Limb (tissue), 2 donors: ENCODE data around the gene RDH13.
"Not testable (repeated sequence)": the region's sequence is repeated elsewhere in the genome, so short reads cannot be mapped to it uniquely, and the experiment has no call there.

Experiments used
- DNase-seq, 2 donors: peaks; one replicate each; pipeline ENCODE4 v3.0.0-alpha.2; 2016; ENCODE audit errors: extremely low spot score in 2 of 2

Gene RDH13

DNA sequence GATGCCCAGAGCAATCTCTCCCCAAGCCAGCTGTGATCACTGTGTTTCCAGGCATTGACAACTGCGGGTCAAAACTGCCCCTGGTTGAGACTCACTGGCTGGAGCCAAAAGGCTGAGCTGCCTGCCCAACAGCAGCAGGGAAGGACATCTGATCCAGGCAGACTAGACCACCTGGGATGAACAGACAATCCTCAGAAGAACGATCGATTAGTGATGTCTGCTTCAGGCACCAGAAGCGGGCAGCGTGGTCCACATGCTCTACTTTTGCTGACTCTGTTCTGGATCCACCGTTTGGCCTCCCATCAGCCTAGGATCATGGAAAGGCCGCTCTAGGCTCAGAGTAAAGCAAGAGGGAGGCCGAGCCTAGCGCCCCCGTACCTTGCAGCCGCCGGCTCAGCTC lies 15.0 kb downstream of the RDH13 start:
- no peak for DNase-seq

DNA sequence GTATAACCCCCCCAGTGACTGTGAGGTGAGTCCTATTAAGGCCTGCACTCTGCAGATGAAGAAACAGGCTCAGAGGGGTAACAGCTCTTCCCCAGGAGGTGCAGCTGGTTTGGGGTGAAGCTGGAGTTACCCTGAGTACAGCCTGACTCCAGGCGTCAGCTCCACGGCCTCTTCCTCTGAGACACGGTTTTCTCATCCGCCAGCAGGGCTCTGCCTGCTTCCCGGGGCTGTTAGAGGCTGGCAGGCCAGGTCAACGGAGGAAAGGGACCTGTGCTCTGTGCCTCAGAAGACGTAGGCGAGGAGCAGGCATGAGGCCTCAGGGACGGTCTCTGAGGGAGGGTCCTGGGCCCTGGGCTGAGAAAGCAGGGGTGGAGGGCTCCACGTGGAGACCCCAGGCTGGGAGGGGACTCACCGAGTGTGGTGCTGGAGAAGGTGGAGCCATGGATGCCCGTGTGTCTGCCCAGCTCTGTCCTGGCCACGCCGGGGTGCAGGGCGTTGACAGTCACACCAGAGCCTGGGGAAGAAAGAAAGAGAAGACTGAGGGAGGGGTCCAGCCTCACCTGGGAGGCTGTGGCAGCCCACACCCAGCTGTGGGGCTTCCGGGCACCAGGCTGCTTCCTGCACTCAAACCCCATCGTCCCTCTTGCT lies 15.8 kb downstream of the RDH13 start:
- DNase-seq = no peak

DNA sequence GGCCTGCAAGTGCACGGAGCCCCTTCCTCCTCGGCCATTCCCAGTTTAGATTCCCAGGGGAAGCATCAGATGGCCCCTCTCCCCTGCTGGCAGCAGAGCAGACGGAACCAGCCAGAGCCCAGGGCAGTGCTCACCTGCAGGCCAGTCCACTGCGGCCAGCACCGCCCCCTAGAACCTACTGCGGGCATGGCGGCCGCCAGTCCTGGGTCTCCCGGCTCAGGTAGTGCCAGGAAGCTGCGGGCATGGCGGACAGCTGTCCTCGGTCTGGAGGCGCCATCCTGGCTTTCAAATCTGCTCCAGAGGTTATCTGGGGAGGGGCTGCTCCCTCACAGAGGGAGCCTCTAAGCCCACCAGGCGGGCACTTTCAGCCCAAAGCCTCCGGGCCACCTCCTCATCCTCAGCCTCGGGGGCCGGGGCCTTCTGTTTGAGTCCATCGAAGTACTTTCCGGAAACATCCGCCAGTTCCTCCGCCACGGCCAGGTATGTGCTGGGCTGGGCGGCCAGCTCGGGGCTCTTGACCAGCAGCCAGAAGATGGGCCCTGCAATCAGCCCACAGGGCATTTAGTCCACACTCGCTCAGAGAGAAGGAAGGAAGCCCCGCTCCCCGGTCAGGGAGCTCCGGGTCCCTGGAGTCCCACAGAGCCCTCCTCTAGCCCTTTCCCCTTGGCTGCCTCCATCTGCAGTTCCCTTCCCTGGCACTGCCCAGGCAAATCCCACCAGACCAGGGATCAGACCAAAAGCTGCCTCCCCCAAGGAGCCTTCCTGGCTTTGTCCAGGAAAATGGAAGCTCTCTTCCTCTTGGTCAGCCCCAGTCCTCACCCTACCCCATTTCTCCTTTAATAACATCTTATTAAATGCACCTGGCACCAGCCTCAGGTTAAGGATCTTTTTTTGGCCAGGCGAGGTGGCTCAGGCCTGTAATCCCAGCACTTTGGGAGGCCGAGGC lies 17.9 kb downstream of the RDH13 start:
- DNase-seq = no peak

DNA sequence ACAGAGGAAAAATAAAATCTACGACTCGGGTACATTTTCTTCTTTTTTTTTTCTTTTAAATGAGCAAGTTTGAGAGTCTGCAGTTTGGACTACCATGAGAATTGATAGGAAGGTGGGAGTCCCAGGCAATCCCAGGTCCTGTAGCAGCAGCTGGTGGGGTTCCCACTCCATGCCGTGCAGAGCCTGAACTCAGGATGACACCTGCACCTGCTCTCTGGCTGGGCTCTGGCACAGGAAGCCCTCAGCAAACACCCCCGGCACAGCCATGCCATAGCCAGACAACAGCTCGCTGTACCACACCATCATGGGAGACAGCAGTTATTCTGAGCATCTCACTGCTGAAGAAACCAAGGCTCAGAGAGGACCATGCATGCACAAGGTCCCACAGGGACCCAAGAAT lies 18.7 kb downstream of the RDH13 start:
- no peak for DNase-seq

DNA sequence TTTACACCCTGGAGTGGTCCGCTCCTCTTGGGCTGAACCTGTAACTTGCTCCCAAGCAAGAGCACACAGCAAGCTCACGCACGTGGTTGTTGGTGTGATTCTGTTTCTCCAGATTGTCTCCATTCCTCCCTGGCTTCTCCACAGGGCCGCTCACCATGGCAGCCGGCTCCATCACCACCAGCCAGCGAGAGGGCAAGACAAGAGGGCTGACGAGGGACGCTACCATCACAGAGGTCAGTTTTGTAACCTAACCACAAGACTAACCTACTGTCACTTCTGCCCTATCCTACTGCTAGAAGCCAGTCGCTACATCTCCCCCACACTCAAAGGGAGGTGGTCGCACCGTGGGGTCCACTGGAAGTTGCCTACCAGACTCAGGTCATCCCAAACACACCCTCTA lies 20.3 kb downstream of the RDH13 start:
- DNase-seq = no peak

DNA sequence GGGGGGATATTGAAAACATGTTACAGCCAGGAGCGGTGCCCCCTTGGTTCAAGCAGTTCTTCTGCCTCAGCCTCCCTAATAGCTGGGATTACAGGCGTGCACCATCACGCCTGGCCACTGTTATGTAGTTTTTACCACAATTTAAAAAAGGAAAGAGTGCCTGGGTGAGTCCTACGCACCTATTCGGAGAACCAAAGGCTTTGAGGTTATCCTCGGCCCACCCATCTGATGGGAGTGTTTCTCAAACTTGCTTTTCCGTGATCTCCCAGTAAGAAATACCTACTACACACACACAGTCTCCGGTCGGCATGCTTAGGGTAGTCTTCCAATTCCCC lies 20.6 kb downstream of the RDH13 start:
- no peak for DNase-seq

DNA sequence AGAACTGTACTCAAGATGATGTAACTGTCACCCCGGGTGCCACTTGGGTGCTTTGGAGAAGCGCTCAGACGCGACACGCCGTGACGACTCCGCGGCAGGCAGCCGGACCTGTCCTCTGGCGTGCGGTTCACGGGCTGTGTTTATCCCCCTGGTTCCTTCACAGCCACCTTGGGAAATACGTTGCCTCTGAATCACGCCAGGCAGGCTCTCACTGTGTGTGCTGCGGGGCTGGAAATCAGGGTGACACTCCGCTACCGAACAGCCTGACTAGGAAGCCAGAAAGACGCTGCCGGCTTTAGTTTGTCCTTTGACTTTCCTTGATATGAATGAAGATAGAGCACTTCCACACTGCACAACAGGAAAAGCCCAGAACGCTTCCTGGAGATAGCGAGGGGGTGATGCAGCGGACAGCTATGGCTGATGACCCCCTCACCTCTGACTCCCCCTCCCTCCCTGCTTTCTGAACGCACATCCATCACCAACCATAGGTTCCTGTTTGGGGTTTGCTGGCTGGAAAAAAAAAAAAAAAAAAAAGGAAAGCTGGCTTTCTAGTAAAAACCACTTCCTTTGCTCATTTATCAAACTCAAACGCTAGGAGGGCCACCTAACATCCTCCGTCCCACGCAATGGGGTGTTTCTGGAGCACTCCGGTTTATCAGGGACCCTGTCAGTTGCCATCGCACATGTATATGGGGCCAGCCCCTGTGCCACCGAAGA lies 21.2 kb downstream of the RDH13 start:
- no peak for DNase-seq

DNA sequence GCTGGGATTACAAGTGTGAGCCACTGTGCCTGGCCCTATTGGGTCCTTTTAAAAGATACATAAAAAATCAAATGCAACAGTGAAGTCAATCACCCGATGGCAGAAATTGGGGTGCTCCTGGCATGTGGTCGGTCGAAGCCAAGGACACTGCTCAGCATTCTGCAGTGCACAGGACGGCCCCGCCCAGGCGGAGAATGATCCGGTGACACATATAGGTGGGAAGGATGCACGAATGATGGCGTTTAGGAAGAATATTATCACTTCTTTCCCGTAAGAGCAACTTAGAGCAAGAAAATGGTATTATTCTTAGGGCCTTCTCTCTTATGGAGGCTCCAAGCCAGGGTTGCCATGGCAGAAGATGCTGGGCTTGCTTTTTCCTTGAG lies 21.7 kb downstream of the RDH13 start:
- DNase-seq = no peak

DNA sequence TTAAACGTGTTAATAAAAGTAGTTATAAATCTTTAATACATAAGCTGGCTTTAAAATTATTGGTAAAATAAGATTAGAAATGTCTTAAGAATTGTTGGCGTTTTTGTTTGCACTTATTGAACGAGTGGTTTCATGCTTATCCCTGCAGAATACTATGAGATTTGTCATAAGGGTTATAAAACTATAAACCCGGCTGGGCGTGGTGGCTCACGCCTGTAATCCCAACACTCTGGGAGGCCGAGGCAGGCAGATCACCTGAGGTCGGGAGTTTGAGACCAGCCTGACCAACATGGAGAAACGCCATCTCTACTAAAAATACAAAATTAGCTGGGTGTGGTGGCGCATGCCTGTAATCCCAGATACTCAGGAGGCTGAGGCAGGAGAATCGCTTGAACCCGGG lies 22.3 kb downstream of the RDH13 start:
- not testable (repeated sequence) for DNase-seq

DNA sequence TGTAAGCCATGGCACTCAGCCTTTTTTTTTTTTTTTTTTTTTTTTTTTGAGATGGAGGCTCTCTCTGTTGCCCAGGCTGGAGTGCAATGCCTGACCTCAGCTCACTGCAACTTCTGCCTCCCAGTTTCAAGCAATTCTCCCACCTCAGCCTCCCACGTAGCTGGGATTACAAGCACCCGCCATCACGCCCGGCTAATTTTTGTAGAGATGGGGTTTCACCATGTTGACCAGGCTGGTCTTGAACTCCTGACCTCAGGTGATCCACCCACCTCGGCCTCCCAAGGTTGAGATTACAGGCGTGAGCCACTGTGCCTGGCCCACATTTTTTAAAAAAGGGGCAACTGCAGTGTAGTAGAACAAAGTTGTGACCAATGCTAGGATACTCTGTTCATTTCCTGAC lies 25.3 kb downstream of the RDH13 start:
- DNase-seq = not testable (repeated sequence)

DNA sequence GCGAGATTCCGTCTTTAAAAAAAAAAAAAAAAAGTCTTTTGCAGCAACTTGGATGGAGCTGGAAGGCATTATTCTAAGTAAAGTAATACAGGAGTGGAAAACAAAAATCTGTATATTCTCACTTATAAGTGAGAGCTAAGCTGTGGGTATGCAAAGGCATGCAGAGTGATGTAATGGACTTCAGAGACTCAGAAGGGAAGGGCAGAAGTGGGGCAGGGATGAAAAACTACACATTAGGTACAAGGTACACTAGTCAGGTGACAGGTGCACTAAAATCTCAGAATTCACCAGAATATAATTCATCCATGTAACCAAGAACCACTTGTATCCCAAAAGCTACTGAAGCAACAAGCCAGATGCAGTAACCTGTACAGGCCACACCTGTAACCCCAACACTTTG lies 26.9 kb downstream of the RDH13 start:
- DNase-seq = no peak

DNA sequence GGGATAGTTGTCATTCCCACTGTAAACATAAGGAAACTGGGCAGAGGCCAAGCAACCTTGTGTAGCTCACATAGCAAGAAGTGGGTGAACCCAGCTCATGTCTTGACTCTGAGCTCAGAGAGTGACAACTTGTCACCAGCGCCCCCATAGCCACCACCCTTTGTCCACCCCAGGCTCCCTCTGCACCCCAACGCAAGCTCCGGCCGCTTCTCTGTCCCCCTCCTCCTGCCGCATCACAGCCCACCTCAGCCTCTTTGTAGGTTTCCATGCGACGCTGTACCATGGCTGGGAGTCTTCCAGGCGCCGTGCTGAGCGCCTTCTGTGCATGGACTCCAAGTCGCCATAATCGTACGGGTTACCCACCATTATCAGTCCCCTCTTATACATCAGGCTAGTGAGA lies 28.2 kb downstream of the RDH13 start:
- DNase-seq = no peak

DNA sequence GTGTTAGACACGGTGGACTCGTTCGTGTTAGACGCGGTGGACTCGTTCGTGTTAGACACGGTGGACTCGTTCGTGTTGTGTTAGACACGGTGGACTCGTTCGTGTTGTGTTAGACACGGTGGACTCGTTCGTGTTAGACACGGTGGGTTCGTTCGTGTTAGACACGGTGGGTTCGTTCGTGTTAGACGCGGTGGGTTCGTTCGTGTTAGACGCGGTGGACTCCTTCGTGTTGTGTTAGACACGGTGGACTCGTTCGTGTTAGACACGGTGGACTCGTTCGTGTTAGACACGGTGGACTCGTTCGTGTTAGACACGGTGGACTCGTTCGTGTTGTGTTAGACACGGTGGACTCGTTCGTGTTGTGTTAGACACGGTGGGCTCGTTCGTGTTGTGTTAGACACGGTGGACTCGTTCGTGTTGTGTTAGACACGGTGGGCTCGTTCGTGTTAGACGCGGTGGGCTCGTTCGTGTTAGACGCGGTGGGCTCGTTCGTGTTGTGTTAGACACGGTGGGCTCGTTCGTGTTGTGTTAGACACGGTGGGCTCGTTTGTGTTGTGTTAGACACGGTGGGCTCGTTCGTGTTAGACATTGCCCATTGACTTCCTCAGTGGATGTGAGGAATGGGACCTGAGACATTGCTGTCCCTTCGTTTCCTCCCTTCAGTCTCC lies 29.8 kb downstream of the RDH13 start:
- DNase-seq = not testable (repeated sequence)

DNA sequence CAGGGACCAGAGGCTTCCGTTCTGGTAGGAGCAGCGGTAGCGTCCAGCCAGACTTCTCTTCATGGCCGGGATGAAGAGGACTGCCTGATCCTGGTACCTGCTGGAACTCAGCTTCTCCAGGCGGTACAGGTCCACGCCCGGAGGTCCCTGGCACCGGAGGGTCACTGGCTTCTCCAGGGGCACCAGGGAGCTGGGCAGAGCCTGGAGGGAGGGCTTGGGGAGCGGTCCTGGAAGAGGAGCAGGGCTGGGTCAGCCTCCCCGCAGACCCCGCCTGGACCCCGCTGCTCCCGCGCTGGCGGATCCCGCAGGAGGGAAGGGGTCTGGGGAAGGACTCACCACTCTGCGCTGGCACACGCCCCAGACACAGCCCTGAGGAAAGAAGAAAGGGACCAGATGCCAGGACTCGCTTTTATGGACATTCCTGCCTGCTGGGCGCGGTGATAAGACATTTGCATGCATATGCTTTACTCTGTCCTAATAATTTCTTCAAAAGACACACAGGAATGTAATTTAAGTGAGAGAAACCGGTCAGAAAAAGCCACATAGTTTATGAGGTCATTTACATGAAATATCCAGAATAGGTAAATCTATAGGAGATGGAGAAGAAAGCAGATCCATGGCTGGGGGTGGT lies 30.7 kb downstream of the RDH13 start:
- DNase-seq = no peak

DNA sequence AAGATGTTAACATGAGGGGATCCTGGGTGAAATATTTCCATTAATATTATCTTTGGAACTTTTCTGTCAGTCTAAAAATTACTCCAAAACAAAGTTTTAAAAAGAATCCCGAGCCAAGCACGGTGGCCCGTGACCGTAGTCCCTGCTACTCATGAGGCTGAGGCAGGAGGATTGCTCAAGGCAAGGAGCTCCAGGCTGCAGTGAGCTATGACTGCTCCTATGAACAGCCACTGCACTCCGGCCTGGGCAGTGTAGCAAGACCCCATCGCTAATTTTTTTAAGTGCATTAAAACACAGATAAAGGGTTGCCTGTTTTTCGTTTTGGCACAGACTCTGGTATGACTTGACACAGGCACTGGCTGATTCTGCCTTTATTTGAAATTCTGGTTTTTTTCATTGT lies 31.8 kb downstream of the RDH13 start:
- DNase-seq = no peak

DNA sequence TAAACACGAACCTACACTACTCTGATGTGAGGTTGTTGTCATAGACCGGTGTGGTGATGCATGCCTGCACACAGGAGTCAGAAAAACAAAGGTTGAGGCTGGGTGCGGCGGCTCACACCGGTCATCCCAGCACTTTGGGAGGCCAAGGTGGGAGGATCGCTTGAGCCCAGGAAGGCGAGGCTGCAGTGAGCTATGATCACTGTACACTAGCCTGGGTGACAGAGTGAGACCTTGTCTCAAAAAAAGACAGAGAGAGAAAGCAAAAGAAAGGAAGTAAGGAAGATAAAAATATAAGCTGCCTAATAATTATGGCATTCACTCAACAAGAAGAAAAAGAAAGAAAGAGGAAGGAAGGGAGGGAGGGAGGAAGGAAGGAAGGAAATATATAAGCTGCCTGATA lies 34.2 kb downstream of the RDH13 start:
- no peak for DNase-seq

DNA sequence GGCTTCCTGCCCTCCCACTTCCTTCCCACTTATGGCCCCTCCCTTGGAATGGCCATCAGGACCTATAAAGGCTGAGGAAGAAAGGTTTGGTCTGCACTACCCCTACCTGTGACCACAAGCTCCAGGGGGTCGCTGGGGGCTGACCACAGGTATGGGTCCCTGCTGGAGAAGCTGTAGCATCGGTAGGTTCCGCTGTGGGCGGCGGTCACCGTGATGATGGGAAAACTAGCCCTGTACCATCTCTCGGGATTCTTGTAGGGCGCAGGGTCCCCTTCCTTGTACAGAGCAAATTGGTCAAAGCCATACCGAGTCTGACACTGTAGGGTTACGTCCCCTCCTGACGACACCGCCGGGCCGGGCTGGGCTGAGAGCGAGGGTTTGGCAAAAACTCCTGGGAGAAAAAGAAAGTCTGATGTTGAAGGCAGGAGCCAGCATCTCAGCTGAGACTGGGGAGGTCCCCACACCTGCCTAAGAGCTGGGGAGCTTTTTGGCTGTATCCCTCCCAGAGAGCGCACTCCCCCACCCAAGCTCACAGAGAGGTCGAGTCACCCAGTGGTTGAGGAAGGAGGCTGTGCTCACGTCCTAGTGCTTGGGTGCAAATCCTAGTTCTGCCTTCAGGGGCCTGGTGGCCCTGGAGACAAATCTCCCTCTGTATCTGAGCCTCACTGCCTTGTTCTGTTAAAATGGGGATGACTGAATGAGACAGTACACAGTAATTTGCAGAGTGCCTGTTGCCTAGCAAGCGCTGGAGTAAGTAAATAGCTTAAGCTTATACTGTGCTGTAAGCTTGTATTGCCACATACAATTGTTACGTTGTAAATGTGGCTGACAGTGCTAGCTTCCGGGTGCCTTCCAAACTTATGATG lies 35.2 kb downstream of the RDH13 start:
- no peak for DNase-seq

DNA sequence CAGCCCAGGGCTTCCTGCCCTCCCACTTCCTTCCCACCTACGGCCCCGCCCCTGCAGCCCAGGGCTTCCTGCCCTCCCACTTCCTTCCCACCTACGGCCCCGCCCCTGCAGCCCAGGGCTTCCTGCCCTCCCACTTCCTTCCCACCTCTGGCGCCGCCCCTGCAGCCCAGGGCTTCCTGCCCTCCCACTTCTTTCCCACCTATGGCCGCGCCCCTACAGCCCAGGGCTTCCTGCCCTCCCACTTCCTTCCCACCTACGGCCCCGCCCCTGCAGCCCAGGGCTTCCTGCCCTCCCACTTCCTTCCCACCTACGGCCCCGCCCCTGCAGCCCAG lies 35.8 kb downstream of the RDH13 start:
- DNase-seq = not testable (repeated sequence)

DNA sequence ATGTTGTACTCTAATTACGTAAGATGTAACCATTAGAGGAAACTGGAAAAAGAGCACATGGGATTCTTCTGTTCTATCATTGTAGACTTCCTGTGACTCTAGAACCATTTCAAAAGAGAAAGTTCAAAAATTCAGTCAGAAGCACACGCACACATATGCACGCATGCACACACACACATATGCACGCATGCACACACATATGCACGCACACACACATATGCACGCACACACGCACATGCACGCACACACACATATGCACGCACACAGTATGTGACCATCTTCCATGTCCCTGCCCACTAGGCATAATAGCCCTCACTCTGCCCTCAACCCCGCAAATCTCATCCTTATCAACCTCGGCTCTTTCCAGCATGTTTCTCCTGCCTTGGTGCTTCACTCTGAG lies 38.8 kb downstream of the RDH13 start:
- DNase-seq = no peak

DNA sequence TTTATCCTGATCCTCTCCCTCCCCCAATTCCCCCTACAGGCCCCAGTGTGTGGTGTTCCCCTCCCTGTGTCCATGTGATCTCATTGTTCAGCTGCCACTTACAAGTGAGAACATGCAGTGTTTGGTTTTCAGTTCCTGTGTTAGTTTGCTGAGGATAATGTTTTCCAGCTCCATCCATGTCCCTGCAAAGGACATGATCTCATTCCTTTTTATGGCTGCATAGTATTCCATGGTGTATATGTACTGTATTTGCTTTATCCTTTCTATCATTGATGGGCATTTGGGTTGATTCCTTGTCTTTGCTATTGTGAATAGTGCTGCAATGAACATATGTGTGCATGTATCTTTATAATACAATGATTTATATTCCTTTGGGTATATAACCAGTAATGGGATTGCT lies 42.6 kb downstream of the RDH13 start:
- DNase-seq = not testable (repeated sequence)

DNA sequence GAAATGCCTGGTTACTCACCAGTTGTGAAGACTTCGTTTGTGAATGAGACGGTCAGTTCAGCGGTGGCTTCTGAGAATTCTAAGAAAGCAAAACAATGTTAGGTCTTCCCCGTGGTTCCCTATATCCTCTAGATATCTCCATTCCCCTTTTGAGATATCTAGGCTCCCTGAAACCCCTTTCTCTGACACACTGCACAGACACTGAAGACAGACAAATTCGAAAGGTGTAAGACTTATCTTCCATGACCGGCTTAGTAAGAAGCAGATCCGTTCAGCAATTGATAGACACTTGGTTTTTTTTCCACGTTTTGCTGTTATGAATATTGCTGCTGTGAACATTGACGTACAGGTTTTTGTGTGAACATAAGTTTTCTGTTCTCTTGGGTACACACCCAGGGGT lies 44.3 kb downstream of the RDH13 start:
- DNase-seq = no peak
